Subcutaneous adipose tissue (tissue), 4 donors: ENCODE data around the gene ATP1A2. TPM values are rescaled to one million over a fixed set of nuclear protein-coding genes. Genes with fewer than 3 reads are reported as not detected.

ENCODE experiments used
- total RNA-seq, 4 donors: library from RNA; depleted of rRNA; stranded (reverse); fragments of >200 nt; gene quantifications; one replicate each; pipeline ENCODE4 v1.1.0, GENCODE V29; 2016
- TF ChIP-seq, protein P1 (sequence below): fragments of 450-650 bp; IDR thresholded peaks from one replicate; pipeline ENCODE4 v1.5.1; 2016; ENCODE audit warnings: low read depth, mild to moderate bottlenecking, control low read depth, antibody characterized with exemption, moderate library complexity

The ATP1A2 gene
- total RNA-seq, 4 donors from 2014 or later, result 13.4 to 150 (median 88.9) TPM

DNA sequence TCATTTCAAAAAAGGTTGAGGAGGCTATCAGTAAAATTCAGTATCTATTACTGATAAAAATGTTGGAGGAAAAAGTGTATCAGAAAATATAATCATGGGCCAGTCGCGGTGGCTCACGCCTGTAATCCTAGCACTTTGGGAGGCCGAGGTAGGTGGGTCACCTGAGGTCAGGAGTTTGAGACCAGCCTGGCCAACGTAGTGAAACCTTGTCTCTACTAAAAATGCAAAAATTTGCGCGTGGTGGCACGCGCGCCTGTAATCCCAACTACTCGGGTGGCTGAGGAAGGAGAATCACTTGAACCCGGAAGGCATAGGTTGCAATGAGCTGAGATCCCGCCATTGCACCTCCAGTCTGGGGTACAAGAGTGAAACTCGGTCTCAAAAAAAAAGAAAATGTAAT is 30.5 kb downstream of the ATP1A2 start:
- TF ChIP-seq, protein P1, sequence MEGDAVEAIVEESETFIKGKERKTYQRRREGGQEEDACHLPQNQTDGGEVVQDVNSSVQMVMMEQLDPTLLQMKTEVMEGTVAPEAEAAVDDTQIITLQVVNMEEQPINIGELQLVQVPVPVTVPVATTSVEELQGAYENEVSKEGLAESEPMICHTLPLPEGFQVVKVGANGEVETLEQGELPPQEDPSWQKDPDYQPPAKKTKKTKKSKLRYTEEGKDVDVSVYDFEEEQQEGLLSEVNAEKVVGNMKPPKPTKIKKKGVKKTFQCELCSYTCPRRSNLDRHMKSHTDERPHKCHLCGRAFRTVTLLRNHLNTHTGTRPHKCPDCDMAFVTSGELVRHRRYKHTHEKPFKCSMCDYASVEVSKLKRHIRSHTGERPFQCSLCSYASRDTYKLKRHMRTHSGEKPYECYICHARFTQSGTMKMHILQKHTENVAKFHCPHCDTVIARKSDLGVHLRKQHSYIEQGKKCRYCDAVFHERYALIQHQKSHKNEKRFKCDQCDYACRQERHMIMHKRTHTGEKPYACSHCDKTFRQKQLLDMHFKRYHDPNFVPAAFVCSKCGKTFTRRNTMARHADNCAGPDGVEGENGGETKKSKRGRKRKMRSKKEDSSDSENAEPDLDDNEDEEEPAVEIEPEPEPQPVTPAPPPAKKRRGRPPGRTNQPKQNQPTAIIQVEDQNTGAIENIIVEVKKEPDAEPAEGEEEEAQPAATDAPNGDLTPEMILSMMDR, result no peak

DNA sequence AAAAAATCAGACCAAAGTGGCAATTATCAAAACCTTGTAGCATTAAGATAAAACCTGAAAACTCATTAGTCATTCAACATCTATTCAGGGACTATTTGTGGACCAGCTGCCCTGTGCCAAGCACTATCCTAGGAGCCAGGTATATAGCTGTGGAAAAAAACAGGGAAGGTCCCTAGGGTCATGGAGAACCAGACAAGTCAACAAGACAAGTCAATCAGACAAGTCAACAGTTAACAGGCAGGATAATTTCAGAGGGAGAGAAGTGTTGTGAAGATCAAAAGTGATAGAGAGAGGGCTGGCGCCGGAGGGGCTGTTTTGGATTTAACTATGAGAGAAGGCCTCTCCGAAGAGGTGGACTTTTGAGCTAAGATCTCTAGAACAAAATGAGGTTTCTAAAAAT is 32.6 kb downstream of the ATP1A2 start:
- TF ChIP-seq, protein P1, result no peak

DNA sequence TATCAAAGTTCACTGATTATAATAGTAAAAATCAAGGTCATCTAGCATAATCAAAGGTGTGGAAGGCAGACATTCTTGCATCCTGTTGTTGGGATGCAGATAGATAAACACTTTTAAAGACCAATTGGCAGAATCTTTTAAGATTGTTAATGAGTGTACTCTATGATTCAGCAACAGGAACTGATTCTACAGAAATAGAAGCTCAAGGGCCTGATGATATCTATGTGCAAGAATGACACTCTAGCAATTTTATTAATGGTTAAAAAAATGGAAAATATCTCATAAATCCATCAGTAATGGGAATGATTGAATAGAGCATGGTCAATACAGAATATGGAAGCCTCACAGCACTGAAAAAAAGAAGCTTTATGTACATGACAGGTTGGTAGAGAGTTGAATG is 33.7 kb downstream of the ATP1A2 start:
- TF ChIP-seq, protein P1, result no peak

DNA sequence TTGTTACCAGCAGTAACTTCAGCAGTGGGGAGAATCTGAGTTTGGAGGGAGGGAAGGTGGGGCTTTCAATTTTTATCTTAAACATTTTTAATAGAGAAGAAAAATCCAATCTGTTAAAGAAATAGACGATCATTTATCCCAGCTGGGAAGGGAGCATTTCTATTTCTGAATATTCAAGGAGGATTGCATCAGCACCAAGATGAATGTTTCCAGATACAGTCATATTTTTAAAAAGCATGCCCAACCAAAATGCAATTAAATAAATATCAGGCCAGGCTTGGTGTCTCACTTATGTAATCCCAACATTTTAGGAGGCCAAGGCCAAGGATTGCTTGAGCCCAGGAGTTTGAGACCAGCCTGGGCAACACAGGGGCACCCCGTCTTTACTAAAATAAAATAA is 34.2 kb downstream of the ATP1A2 start:
- TF ChIP-seq, protein P1, result no peak

DNA sequence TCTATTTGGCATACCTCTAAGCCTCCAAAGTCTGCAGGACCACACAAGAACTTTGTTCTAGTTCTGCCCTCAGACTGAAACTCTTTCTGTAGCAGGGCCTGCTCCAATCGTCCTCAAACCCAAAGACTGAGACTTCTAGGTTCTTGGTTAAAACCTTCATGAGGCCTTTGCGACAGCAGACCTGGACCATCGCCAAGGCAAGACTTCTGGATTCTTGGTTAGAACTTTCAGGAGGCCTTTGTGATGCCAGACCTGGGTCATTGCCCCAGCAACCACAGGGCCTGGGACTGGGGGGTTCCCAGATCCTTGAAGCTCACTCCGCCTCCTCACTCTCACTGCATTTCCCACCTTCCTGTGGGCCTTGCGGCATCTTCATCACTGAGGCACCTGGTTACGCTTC is 35.7 kb downstream of the ATP1A2 start, which contains the start of gene ATP1A4:
ATP1A4 (plus strand) TSS at position 301 of the 400 bp plus-strand sequence. CDS start 438 bp downstream, outside the sequence.
- TF ChIP-seq, protein P1, result no peak

DNA sequence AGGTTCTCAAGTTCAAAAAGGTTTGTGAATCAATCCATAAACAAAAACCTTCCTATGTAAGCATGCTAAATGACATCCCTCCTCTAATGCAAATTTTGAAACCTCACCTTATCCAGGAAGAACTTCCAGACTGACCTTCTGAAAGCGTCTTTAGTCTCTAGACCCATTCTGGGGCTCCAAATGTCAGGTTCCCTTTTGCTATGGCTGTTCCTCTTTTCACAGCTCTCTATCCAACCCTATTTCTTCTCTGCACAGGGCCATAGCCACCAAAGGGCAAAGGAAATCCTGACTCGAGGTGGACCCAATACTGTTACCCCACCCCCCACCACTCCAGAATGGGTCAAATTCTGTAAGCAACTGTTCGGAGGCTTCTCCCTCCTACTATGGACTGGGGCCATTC is 39.2 kb downstream of the ATP1A2 start:
- TF ChIP-seq, protein P1, result no peak

DNA sequence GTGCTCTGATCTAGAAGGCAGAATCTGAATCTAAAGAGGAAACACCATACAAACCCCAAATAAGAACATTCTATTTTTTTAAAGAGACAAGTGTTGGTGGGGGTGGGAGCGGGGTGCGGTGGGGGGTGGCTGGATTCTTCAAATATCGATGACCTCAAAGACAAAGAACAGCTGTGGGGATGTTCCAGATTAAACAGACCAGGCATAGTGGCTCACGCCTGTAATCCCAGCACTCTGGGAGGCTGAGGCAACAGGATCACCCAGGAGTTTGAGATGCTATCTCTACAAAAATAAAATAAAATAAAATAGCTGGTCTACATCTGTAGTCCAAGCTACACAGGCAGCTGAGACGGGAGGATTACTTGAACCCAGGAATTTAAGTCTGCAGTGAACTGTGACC is 40.8 kb downstream of the ATP1A2 start:
- TF ChIP-seq, protein P1, result no peak
